Endothelial cell of umbilical vein (primary cell): Measurements from ENCODE around the gene APCDD1. TPM values are rescaled to one million over a fixed set of nuclear protein-coding genes. Genes with fewer than 3 reads are reported as not detected.

Source experiments
- BruUV-seq: library from RNA; stranded (reverse); fragments of 400-500 nt; replicated peaks from 2 replicates; lab custom pipeline; 2021; lab: Mats Ljungman, UMichigan
- CTCF ChIA-PET: fragments of 300-600, 350-600 bp; sonication (Branson Sonifier 250); formaldehyde crosslinking; loops from one replicate; lab custom pipeline; 2021; ENCODE audit warnings: antibody characterized with exemption, inconsistent platforms; lab: Charles Lee
- POLR2A ChIA-PET: fragments of 300-600, 350-600 bp; sonication (Branson Sonifier 250); formaldehyde crosslinking; loops from one replicate; lab custom pipeline; 2021; ENCODE audit warnings: antibody characterized with exemption, inconsistent platforms; lab: Charles Lee
- DNase-seq: peaks from one replicate; pipeline ENCODE4 v3.0.0-alpha.2; 2011; ENCODE audit warnings: low read depth, low spot score
- FAIRE-seq: peaks from 2 replicates; lab custom pipeline; 2011; peaks lifted over from hg19 to GRCh38; lab: Jason Lieb, UNC
- H2AFZ ChIP-seq: 2 replicates; pipeline ENCODE4 v1.6.0; 2012; ENCODE audit warnings: low read depth, low read length, control low read depth, inconsistent platforms
- H3K27ac ChIP-seq: 2 replicates; pipeline ENCODE4 v1.5.1; 2011; ENCODE audit warnings: low read depth, mild to moderate bottlenecking, control low read depth, low read length, moderate library complexity; ENCODE audit not compliant: insufficient read depth
- H3K27me3 ChIP-seq, 2 experiments: 2 replicates each; pipeline versions ENCODE4 v1.6.0 to v1.6.1; 2011; ENCODE audit warnings: low read length in 2 of 2, mixed read lengths in 1 of 2; ENCODE audit not compliant: control insufficient read depth in 2 of 2, insufficient read depth in 2 of 2
- H3K36me3 ChIP-seq, 2 experiments: 2 replicates in 1 of 2; 3 replicates in 1 of 2; pipeline ENCODE4 v1.5.1; 2011; ENCODE audit warnings: low read length in 2 of 2, mild to moderate bottlenecking in 1 of 2, moderate library complexity in 1 of 2; ENCODE audit not compliant: control insufficient read depth in 2 of 2, insufficient read depth in 2 of 2; ENCODE audit errors: extremely low read depth in 1 of 2
- H3K4me1 ChIP-seq: 3 replicates; pipeline ENCODE4 v1.5.1; 2011; ENCODE audit warnings: mild to moderate bottlenecking, low read length; ENCODE audit not compliant: control insufficient read depth, insufficient read depth; ENCODE audit errors: extremely low read depth
- H3K4me2 ChIP-seq: 2 replicates; pipeline ENCODE4 v1.6.1; 2011; ENCODE audit warnings: low read length, control low read depth, mixed read lengths; ENCODE audit not compliant: insufficient read depth
- H3K4me3 ChIP-seq, 3 experiments: fragments of 200-600 bp in 1 of 3; sonication (generic), shearing (Covaris generic) in 1 of 3; replicated peaks in 1 of 3; 2 replicates each; pipeline ENCODE4 v1.5.1; 2011 to 2016; ENCODE audit warnings: control low read depth in 3 of 3, low read length in 3 of 3, mild to moderate bottlenecking in 2 of 3, inconsistent platforms in 1 of 3, low read depth in 1 of 3, moderate library complexity in 1 of 3; ENCODE audit not compliant: insufficient read depth in 1 of 3
- H3K79me2 ChIP-seq: 2 replicates; pipeline ENCODE4 v1.6.0; 2012; ENCODE audit warnings: low read length, inconsistent platforms; ENCODE audit not compliant: control insufficient read depth, insufficient read depth
- H3K9ac ChIP-seq: replicated peaks from 2 replicates; pipeline ENCODE3; 2011; ENCODE audit warnings: low read length, control low read depth; ENCODE audit not compliant: insufficient read depth; ENCODE audit errors: extremely low read depth
- H3K9me1 ChIP-seq: replicated peaks from 3 replicates; pipeline ENCODE4 v1.6.0; 2011; ENCODE audit warnings: mild to moderate bottlenecking, low read length; ENCODE audit not compliant: control insufficient read depth, insufficient read depth; ENCODE audit errors: extremely low read depth
- H3K9me3 ChIP-seq: replicated peaks from 2 replicates; pipeline ENCODE4 v1.5.1; 2012; ENCODE audit warnings: low read length, inconsistent platforms; ENCODE audit not compliant: control insufficient read depth, insufficient read depth
- H4K20me1 ChIP-seq: replicated peaks from 2 replicates; pipeline ENCODE3; 2011; ENCODE audit warnings: mild to moderate bottlenecking, low read length; ENCODE audit not compliant: control insufficient read depth, insufficient read depth; ENCODE audit errors: extremely low read depth
- CTCF ChIP-seq, 2 donors: IDR thresholded peaks; 1 replicate in 1 of 2; 2 replicates in 1 of 2; pipeline ENCODE4 v1.5.1; 2011; ENCODE audit warnings: low read length in 2 of 2, mild to moderate bottlenecking in 2 of 2, moderate library complexity in 2 of 2, control low read depth in 1 of 2, inconsistent platforms in 1 of 2, low read depth in 1 of 2; ENCODE audit not compliant: insufficient read depth in 1 of 2; ENCODE audit errors: extremely low read depth in 1 of 2
- EZH2 ChIP-seq: IDR thresholded peaks from 2 replicates; pipeline ENCODE4 v1.6.1; 2012; ENCODE audit warnings: borderline replicate concordance, low read depth, mild to moderate bottlenecking, moderate library complexity, low read length, inconsistent platforms; ENCODE audit not compliant: severe bottlenecking
- FOS ChIP-seq: IDR thresholded peaks from 2 replicates; pipeline ENCODE4 v1.6.1; 2011; ENCODE audit warnings: mild to moderate bottlenecking, low read length, moderate library complexity, borderline replicate concordance; ENCODE audit not compliant: insufficient read depth
- GATA2 ChIP-seq: IDR thresholded peaks from 2 replicates; pipeline ENCODE4 v1.7.0; 2011; ENCODE audit warnings: low read depth, mild to moderate bottlenecking, moderate library complexity, mixed read lengths, low read length; ENCODE audit not compliant: insufficient read length, insufficient read depth
- JUN ChIP-seq: IDR thresholded peaks from 2 replicates; pipeline ENCODE4 v1.6.1; 2011; ENCODE audit warnings: borderline replicate concordance, low read depth; ENCODE audit not compliant: insufficient read length, insufficient read depth
- MAX ChIP-seq: IDR thresholded peaks from 2 replicates; pipeline ENCODE4 v1.6.1; 2011; ENCODE audit not compliant: insufficient read depth, insufficient read length
- MYC ChIP-seq: IDR thresholded peaks from one replicate; pipeline ENCODE4 v1.6.1; 2011; ENCODE audit warnings: mild to moderate bottlenecking, low read depth, low read length
- POLR2A ChIP-seq: IDR thresholded peaks from 2 replicates; pipeline ENCODE4 v1.6.1; 2012; ENCODE audit warnings: low read depth, mild to moderate bottlenecking, control low read depth, low read length
- POLR2AphosphoS5 ChIP-seq: IDR thresholded peaks from 2 replicates; pipeline ENCODE4 v1.6.1; 2012; ENCODE audit warnings: low read depth, mild to moderate bottlenecking, control low read depth, low read length, moderate library complexity; ENCODE audit not compliant: insufficient read depth
- dilution Hi-C: fragments of 300-500 bp; cut with MboI; formaldehyde crosslinking; loops from one replicate; pipeline ENCODE4 v1.15.0; 2019; ENCODE audit warnings: low sequenced_read_pairs; ENCODE audit not compliant: extremely low pct_ligation_motif_present
- intact Hi-C: fragments of 100-400 bp; cut with micrococcal nuclease; formaldehyde crosslinking; loops from one replicate; pipeline ENCODE4 v1.10.0; 2022
- polyA plus RNA-seq, 4 experiments: library from polyadenylated mRNA; depleted of rRNA in 3 of 4; stranded (reverse) in 3 of 4; unstranded in 1 of 4; fragments of >200 nt; gene quantifications; 2 replicates each; pipeline versions ENCODE4 v1.2.1 to v1.2.3, GENCODE V29; 2011 to 2012; ENCODE audit warnings: missing spikeins in 1 of 4
- total RNA-seq: library from RNA; stranded (reverse); gene quantifications from 2 replicates; pipeline ENCODE4 v1.2.3, GENCODE V29; 2021

Gene APCDD1
- total and polyA plus RNA-seq, 2 donors (not counting 3 experiments of a cell fraction or from before 2014, with no cell fraction given): 0.95 to 1.4 TPM

GRCh38 chr18:10516078-10516477 is 61.6 kb downstream of the APCDD1 start:
- Histone ChIP-seq H3K9me3 (no peaks in the 10 kb centered on the region), H3K79me2 (no peaks in the 10 kb centered on the region), H3K4me2 (no peak overlapping the region), H3K27ac (no peak overlapping the region), H3K36me3 (no peaks in the 10 kb centered on the region), H2AFZ (no peak overlapping the region), H3K4me1 (no peaks in the 10 kb centered on the region), H4K20me1 (no peaks in the 10 kb centered on the region), H3K4me3 (no peak overlapping the region), H3K27me3 (peaks cover 35 to 45% of the 10 kb centered on the region in 2 experiments), H3K9me1 (no peaks in the 10 kb centered on the region), H3K9ac (no peak overlapping the region)
- TF ChIP-seq MYC (no peak), MAX (no peak), POLR2A (no peak), JUN (no peak), POLR2AphosphoS5 (no peak), CTCF (IDR thresholded peaks at IDR 0.05; ENCODE audit: extremely low read depth in 1 of 2, insufficient read depth in 1 of 2, low read depth in 1 of 2, low read length in 2 of 2) (no peak), GATA2 (no peak), EZH2 (no peak), FOS (no peak)
- FAIRE-seq (no peak), DNase-seq (no peak)
- ChIA-PET CTCF (interaction anchor here (6.1 kb wide), 1 partner anchor 544 kb away, joined by 186 read pairs; no protein-coding TSS in a partner anchor), POLR2A (no interaction called here)
- intact Hi-C loops (no loop called here), dilution Hi-C loops (loop anchor here (25.0 kb wide), 1 partner anchor 529 kb away; no protein-coding TSS in a partner anchor)
- no TSS peak for BruUV-seq
